ENCODE data around the gene EIF4E. TPM values are rescaled to one million over a fixed set of nuclear protein-coding genes. Genes with fewer than 3 reads are reported as not detected.
"Not testable (repeated sequence)": the region's sequence is repeated elsewhere in the genome, so short reads cannot be mapped to it uniquely, and the experiment has no call there.

Gene EIF4E
- total RNA-seq, 1 donor from 2014 or later: 87.3 TPM

DNA sequence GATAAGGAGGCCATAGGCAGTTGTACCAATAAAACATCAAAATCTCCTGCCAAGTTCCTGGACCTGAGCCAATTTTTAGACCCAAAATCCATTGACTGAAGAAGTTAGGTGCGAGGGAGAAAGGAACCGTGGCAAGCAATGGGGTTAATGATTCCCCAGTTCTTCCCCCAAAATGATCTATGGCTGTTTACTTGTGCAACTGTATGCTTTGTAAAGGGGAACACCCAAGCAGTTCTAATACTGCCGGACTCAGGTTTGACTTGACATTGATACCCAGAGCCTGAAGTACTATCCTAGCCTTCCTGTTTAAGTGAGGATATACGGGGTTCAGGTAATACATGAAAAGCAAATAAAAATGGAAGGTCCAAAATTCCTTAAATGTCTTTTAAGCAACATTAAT, 6.7 kb upstream of the EIF4E start:
- Mint-ChIP-seq H3K36me3 (ENCODE audit: low read depth) (no peaks in the 10 kb centered on the region), H3K27ac (no peak overlapping the region), H3K4me3 (no peak overlapping the region), H3K4me1 (peaks cover 25% of the 10 kb centered on the region), H3K27me3 (no peaks in the 10 kb centered on the region), H3K9me3 (no peaks in the 10 kb centered on the region)
- CTCF ChIA-PET: no interaction called here
- no peak for DNase-seq
- POLR2A ChIA-PET: no interaction called here
- TF ChIP-seq, protein P1, sequence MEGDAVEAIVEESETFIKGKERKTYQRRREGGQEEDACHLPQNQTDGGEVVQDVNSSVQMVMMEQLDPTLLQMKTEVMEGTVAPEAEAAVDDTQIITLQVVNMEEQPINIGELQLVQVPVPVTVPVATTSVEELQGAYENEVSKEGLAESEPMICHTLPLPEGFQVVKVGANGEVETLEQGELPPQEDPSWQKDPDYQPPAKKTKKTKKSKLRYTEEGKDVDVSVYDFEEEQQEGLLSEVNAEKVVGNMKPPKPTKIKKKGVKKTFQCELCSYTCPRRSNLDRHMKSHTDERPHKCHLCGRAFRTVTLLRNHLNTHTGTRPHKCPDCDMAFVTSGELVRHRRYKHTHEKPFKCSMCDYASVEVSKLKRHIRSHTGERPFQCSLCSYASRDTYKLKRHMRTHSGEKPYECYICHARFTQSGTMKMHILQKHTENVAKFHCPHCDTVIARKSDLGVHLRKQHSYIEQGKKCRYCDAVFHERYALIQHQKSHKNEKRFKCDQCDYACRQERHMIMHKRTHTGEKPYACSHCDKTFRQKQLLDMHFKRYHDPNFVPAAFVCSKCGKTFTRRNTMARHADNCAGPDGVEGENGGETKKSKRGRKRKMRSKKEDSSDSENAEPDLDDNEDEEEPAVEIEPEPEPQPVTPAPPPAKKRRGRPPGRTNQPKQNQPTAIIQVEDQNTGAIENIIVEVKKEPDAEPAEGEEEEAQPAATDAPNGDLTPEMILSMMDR (IDR thresholded peaks at IDR 0.05): no peak
- intact Hi-C loops (cut with micrococcal nuclease): no loop called here
- no peak for ATAC-seq (ENCODE audit: low read depth)

- ATAC-seq (ENCODE audit: low read depth); H3K4me3 Mint-ChIP-seq; H3K27ac Mint-ChIP-seq; H3K27me3 Mint-ChIP-seq; H3K36me3 Mint-ChIP-seq (ENCODE audit: low read depth); DNase-seq; H3K9me3 Mint-ChIP-seq; intact Hi-C loops (cut with micrococcal nuclease); CTCF ChIA-PET: not testable (repeated sequence)
- H3K4me1 Mint-ChIP-seq: peaks cover 30% of the 10 kb centered on the region
- POLR2A ChIA-PET: interaction anchor here (0.6 kb wide), 1 partner anchor 1193 kb away, joined by 3 read pairs; no protein-coding TSS in a partner anchor
Measured at GRCh38 chr4:98934851-98935250, 5.9 kb upstream of the EIF4E start.

GRCh38 chr4:98932539-98932938, 3.6 kb upstream of the EIF4E start:
- DNase-seq (no peak), ATAC-seq (ENCODE audit: low read depth) (no peak)
- ChIA-PET POLR2A (interaction anchor here (1.6 to 1.9 kb wide), 2 partner anchors 63 to 156 kb away, joined by 5 to 7 read pairs; partner anchors contain the start of genes ADH5 and METAP1), CTCF (no interaction called here)
- Mint-ChIP-seq H3K27ac (peak overlapping the region; percentile 57), H3K9me3 (no peaks in the 10 kb centered on the region), H3K4me3 (no peak overlapping the region), H3K27me3 (no peaks in the 10 kb centered on the region), H3K4me1 (peaks cover 32% of the 10 kb centered on the region), H3K36me3 (ENCODE audit: low read depth) (peaks cover 16% of the 10 kb centered on the region)
- TF ChIP-seq, protein P1 (IDR thresholded peaks at IDR 0.05): no peak
- intact Hi-C loops (cut with micrococcal nuclease): no loop called here

DNA sequence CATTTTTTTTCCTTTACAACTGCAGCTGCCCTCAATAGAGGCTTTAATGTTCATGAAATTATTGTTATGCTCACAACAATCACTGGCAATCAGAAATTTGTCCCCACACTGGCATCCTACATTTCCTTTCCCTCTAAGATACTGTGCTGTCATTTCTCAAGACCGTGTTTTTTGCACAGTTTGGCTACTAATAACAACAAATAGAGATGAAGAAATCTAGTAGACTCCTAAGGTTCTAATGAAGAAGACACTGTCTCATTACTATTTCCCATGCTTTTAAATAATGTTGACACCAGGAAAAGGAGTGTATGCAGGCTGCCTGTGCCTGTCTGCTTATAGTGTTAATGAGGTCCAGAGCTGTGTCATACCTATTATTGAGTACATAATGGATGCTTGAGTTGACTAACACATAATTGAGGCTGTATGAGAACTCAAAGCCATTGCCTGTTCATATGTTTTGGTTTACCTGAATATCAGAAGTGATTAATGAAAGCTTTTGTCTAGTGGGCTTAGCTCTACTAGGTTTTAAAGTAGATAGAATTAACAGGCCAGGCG, 1.5 kb upstream of the EIF4E start:
- DNase-seq (no peak), ATAC-seq (ENCODE audit: low read depth) (no peak)
- peaks cover 50% of the 10 kb centered on the region for H3K4me1 Mint-ChIP-seq
- ChIA-PET CTCF (interaction anchor here (1.1 to 4.1 kb wide), 5 partner anchors 10 to 272 kb away, joined by 3 to 25 read pairs (median 4); partner anchors contain the start of genes METAP1 and TSPAN5), POLR2A (interaction anchor here (0.6 to 5.1 kb wide), 9 partner anchors 23 to 782 kb away, joined by 3 to 102 read pairs (median 12); partner anchors contain the start of genes ADH5, METAP1 and RAP1GDS1)
- H3K9me3 Mint-ChIP-seq: no peaks in the 10 kb centered on the region
- intact Hi-C loops (cut with micrococcal nuclease): loop anchor here (1.0 kb wide), 2 partner anchors 9 to 634 kb away; partner anchors contain the start of gene TRMT10A
- peak overlapping the region; percentile 96 for H3K4me3 Mint-ChIP-seq
- H3K27ac Mint-ChIP-seq: peak overlapping the region; percentile 98
- TF ChIP-seq, protein P1 (IDR thresholded peaks at IDR 0.05): no peak
- H3K36me3 Mint-ChIP-seq (ENCODE audit: low read depth): peaks cover 27% of the 10 kb centered on the region
- H3K27me3 Mint-ChIP-seq: no peaks in the 10 kb centered on the region

DNA sequence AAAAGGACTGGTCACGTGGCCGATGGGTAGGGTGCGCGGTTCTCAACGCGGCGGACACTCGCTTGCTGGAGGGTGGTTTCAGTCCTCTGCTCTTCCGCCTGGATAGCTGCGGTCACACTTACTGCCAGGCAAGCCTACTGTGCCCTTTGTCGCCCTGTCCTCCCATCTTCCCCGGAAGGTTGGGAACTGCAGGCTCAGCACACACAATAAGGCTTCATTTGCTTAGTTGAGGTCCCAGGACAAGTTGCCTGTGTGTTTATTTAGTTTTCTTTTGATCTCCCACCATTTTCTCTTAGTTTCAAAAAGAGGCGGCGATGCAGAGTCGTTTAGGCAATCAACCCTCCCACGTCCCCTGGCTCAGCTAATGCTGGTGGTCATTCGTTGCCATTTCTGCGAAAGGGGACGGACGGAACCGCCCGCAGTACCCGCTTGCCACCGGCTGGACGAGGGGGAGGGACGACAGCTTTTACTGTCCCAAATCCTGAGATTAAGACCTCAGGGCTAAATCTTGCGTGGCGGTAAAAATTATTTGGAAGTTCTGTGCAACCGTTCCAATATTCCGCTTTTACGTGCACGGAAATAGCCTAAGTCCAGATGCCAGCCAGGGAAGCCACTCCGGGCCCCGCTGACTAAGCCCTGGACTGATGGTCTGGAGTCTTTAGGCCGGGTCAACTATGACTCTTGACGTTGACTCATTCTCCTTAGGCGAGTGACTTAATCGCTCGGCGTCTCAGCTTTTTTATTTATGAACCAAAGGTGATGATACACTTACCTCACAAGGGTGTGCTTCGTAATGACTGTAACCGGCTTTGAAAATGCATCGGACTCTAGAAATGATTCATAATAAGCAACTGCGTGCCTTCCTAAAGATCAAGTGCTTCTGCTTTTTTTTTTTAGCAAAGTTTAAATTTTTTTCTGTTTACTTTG, 671 bp upstream of the EIF4E start:
- H3K4me3 Mint-ChIP-seq: peak overlapping the region; percentile 96
- H3K4me1 Mint-ChIP-seq: peaks cover 52% of the 10 kb centered on the region
- no peaks in the 10 kb centered on the region for H3K9me3 Mint-ChIP-seq
- H3K27me3 Mint-ChIP-seq: no peaks in the 10 kb centered on the region
- ATAC-seq (ENCODE audit: low read depth) (peak; percentile 43), DNase-seq (peak; percentile 48)
- ChIA-PET POLR2A (interaction anchor here (0.5 to 5.1 kb wide), 32 partner anchors 9 to 965 kb away, joined by 3 to 102 read pairs (median 7); partner anchors contain the start of genes ADH5, DAPP1, LAMTOR3 and METAP1), CTCF (interaction anchor here (1.1 to 4.1 kb wide), 5 partner anchors 11 to 781 kb away, joined by 3 to 25 read pairs (median 4); partner anchors contain the start of genes METAP1 and TSPAN5)
- TF ChIP-seq, protein P1 (IDR thresholded peaks at IDR 0.05): no peak
- peak overlapping the region; percentile 98 for H3K27ac Mint-ChIP-seq
- intact Hi-C loops (cut with micrococcal nuclease): loop anchor here (1.0 to 5.0 kb wide), 13 partner anchors 10 to 1021 kb away; partner anchors contain the start of genes ADH5, DAPP1, H2AZ1 and METAP1
- H3K36me3 Mint-ChIP-seq (ENCODE audit: low read depth): peaks cover 29% of the 10 kb centered on the region
